Kidney tubule cell (primary cell): ENCODE measurements around the gene SLC24A4.

Experiments used
- DNase-seq: peaks from one replicate; pipeline ENCODE4 v3.0.0-alpha.2; 2018; ENCODE audit warnings: low spot score

SLC24A4 gene

DNA sequence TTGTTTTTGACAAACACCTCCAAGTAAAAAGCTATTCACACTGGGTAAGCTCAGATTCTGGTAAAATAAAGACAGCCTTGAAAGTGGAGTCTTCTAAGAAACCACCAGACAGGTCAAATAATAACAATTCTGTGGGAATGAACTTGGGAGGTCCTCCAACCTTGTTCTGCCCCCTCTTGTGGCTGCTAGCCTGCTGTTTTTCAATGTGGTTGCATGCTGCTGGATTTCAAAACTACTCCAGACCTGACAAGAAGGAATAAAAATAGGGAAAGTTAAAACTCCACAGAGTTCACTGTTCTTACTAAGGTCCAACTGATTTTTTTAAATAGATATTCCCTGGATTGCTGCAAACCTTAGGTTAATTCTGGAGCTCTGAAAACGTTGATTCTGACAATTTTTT lies 158.4 kb downstream of the SLC24A4 start:
- no peak for DNase-seq

DNA sequence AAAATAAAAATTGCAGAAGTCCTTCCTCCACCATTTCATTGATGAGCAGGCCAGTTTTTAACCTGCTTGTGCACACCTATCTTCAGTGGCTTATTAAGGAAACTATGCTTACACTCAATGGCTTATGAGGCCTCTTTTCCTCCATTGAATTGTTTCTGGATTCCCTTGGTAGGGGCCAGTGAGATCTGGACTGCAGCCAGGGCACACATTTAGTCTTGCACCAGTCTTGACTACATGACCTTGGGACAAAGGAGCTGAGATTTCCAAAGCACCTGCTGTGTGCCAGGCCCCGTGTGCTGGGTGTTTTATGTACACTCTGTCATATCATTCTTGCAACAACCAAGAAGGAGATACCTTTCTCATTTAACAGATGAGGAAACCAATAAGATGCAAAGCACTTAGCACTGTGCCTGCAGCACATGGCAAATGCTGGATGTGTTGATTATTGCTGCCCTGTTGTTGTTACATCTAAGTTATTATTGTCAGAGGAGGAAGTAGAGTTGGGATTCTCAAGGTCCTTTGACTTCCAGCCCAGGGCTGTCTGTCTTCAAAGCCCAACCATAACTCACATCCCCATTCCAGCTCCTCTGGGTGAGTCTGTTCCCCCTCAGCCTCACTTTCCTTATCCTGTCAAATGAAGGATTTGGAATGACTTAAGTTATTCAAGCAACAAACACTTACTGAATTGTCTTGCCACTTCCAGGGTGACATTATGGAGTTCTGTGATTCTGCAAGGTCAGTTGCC lies 159.0 kb downstream of the SLC24A4 start:
- DNase-seq, result no peak

DNA sequence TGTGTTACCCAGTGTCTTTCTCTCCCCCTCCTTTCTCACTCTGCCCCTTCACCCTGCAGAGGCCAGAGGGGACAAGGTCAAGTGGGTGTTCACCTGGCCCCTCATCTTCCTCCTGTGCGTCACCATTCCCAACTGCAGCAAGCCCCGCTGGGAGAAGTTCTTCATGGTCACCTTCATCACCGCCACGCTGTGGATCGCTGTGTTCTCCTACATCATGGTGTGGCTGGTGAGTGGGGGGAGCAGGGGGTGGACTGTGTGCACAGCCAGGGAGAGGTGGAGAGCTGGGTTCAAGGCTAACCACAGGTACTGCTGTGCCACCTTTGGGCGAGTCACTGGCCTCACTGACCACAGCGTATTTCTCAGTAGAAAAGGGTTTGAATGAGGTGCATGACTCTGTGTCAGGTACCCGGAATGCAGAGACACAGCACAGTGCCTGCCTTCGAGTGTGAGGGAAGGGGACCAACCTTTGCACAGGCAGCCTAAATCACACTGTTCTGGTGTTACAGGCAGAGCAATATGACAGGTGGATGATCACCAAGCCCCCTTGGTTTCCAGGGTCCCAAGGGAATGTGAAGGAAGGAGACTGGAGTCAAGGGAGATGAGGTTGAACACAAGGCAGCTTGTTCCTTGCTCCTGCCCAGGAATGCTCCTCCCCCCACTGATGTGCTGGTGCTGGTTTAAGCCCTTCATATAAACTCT lies 159.8 kb downstream of the SLC24A4 start:
- no peak for DNase-seq

DNA sequence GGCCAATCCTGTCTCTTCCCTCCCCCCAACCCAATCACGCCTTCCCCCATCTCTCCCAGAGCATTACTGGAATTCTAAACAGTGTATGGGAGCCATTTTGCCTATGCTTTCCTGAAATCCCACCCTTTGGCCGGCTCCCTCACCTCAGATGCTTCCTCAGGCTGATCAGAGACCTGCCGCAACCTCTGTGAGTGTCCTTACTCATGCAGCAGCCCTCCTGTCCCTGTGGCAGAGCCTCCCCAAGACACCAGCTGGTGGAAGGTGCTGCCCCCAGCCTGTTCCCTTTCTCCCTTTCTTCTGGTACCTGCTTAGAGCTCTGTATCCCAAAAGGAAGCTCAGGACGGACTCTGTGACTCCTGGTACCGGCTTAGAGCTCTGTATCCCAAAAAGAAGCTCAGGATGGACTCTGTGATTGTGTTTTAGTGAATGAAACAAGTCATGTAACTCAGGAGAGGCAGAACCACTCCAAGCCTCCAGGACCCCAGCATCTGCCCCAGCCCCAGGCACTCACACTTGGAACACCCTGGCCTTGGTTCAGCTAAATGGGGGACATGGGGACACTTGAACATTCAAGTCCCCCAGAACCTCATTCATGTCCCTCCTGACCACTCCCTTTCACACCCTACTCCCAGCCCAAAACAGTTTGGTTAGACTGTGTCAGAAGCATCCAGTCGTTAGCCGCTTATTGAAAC lies 161.3 kb downstream of the SLC24A4 start:
- no peak for DNase-seq

- DNase-seq, result no peak
Observed at GRCh38 chr14:92486881-92487280, 163.9 kb downstream of the SLC24A4 start.

- no peak for DNase-seq
Observed at GRCh38 chr14:92487513-92488133, 164.7 kb downstream of the SLC24A4 start.

GRCh38 chr14:92489394-92490238 lies 166.7 kb downstream of the SLC24A4 start:
- DNase-seq, result no peak

DNA sequence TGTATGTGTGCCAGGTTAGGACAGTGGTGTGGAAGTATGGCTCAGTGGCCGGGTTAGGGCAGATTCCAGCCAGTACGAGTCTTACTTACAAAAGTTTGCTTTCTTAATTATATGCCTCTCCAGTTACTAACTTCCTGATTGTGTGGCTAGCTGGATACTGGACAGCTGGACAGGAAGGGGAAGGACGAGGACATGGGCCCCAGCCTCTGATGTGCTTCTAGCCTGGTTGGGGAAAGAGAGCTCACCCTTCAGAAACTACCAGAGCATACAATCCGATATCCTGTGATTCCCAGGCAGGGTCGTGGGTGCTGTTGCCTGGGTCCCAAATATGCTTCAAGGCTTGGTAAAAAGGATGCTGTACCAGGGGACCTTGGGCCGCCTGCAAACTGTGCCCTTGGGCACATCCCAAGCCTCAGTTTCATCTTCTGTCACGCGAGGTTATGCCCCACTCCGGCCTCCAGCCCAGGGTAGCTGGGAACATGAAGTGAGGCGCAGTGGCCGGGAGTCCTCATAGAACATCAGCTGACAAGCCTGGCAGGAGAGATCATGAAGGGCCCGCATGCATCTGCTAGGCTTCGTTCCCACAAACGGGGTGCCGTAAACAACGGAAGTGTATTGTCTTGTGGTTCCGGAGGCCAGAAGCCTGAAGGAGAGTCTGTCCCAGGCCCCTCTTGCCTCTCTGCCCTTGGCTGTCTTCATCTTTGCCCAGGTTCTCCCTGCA lies 167.4 kb downstream of the SLC24A4 start:
- DNase-seq, result peak; percentile 30

- DNase-seq, result no peak
Observed at GRCh38 chr14:92491782-92492181, 168.8 kb downstream of the SLC24A4 start.

DNA sequence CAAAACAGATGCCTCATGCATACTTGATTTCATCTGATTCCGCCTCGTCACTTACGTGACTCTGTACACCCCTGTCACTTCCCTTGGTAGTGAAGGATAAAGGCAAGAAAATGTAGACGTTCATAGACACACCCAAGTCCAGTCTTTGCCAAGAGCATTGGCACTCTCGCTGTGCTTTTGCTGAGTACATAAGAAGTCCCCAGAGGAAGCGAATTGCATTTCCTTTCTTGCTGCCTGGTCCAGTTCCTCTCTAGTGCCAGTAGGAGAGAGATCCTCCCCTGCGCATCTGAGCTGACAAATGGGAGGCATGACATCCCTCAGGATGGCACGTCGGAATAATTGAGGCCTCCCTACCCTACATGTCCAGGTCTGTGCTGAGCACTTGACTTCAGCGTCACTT lies 169.3 kb downstream of the SLC24A4 start:
- DNase-seq, result no peak

DNA sequence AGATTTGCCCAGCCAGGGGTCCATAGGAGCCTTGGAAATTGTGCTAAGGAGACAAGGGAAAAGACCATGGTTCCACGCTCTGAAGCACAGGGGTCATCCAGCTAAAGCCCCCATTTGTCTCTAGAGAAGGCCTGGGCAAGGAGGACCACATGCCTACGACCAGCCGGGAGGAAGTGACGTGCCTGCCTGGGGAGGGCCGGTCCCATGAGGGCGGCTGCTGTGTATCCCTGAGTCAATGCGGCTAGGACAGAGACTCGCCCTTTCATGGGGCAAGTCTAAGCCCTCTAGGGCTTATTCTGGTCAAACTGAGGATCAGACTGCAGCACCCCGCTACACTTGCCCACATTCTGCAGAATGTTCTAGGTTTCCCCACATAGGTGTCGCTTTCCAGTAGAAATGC lies 170.1 kb downstream of the SLC24A4 start:
- DNase-seq, result no peak

GRCh38 chr14:92493492-92493891 lies 170.5 kb downstream of the SLC24A4 start:
- DNase-seq, result no peak

DNA sequence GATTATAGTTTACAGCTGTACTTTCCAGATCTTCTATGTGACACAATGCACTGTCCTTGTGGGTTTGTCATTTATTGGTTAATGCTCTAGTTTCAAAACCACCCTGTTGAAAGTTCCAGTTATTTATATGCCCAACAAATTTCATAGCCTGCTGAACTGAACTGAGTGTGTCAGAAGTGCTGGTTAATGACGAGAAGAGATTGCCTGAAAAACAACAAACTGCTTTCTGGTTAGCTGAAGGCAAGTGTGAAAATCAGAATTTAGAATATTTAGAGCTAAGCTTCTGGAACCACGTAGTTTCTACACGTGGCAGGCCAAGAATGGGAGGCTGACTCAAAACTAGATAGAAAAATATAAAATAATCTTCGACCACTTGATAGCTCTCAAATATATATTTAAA lies 171.5 kb downstream of the SLC24A4 start:
- DNase-seq, result no peak

- peak; percentile 17 for DNase-seq
Observed at GRCh38 chr14:92495027-92495426, 172.1 kb downstream of the SLC24A4 start.

- DNase-seq, result no peak
Observed at GRCh38 chr14:92496191-92496857, 173.4 kb downstream of the SLC24A4 start.

DNA sequence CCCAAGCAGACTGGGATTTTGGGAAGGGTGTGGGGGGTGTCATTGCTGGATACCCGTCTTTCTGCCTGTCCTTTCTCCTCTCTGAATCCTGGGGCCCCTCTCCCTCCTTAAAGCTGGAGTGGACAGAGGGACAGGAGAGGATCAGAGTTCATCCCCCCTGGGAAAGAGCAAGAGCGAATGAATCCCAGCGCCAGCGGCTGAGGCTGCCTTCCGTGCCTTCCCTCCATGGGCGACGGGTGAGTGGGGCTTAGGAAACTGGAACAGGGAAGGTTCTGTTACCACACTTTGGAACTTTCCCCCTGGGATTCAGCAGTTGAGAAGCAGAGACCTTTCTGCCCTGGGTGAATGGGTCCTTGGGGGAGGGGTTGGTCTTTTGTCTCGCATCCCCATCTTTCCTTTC lies 174.4 kb downstream of the SLC24A4 start:
- DNase-seq, result no peak

GRCh38 chr14:92499234-92499633 lies 176.3 kb downstream of the SLC24A4 start:
- no peak for DNase-seq

- DNase-seq, result no peak
Observed at GRCh38 chr14:92500491-92500941, 177.6 kb downstream of the SLC24A4 start.

DNA sequence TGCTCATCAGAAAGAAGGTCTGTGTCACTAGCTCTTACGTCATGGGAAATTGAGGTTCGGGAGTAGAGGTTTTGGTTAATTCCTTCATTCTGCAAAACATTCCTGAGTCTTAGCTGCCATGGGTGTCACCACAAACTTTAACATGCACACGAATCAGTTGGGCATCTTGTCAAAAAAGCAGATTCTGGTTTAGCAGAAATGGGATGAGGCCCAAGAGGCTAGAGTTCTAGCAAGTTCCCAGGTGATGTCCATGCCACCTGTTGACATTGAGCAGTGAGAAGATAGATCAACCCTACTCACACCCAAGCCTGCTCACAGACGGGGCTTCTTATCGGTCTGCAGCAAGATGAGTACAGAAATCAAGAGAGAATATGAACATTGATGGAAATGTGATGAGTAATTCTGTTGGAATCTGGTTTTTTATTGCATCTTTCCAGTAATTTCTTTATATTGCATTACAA lies 179.0 kb downstream of the SLC24A4 start:
- DNase-seq, result no peak
